HepG2 (cell line): ENCODE measurements around the gene RPS19. TPM values are rescaled to one million over a fixed set of nuclear protein-coding genes. Genes with fewer than 3 reads are reported as not detected.

Experiments used
- ATAC-seq: fragments of 200-7000 bp; cut with Tn5 transposase; 3 replicates; pipeline ENCODE4 v1.9.1; 2020; ENCODE audit warnings: mild to moderate bottlenecking, moderate library complexity
- BruUV-seq: library from RNA; stranded (reverse); fragments of 400-500 nt; replicated peaks from 2 replicates; lab custom pipeline; 2021; lab: Mats Ljungman, UMichigan
- CTCF ChIA-PET: fragments of 300-600 bp; formaldehyde crosslinking; extraction: SDS; loops from one replicate; lab custom pipeline; 2021; ENCODE audit warnings: low total read pairs, inconsistent platforms, low intra/inter-chr PET ratio; lab: Yijun Ruan, JAX
- POLR2A ChIA-PET: fragments of 350-600 bp; sonication (Branson Sonifier 250); formaldehyde crosslinking; loops from one replicate; lab custom pipeline; 2020; ENCODE audit warnings: antibody characterized with exemption, inconsistent platforms; lab: Yijun Ruan, JAX
- DNase-seq: peaks from one replicate; pipeline ENCODE4 v3.0.0-alpha.2; 2015; ENCODE audit warnings: low spot score
- FAIRE-seq: peaks from 3 replicates; lab custom pipeline; 2011; peaks lifted over from hg19 to GRCh38; lab: Jason Lieb, UNC
- H2AFZ ChIP-seq: one replicate; pipeline ENCODE4 v1.6.1; 2011; ENCODE audit warnings: low read length, inconsistent platforms
- H3K27ac ChIP-seq: fragments of 300-600 bp; 3 replicates; pipeline ENCODE4 v1.8.0; 2011; ENCODE audit warnings: mixed run types, mild to moderate bottlenecking, mixed read lengths, low read length, inconsistent platforms; ENCODE audit not compliant: insufficient read depth; ENCODE audit errors: extremely low read length
- H3K27me3 ChIP-seq, 2 experiments: fragments of 200-600 bp in 1 of 2; 2 replicates in 1 of 2; 3 replicates in 1 of 2; pipeline versions ENCODE4 v1.6.0 to v1.8.0; 2011; ENCODE audit warnings: low read length in 2 of 2, mild to moderate bottlenecking in 2 of 2, moderate library complexity in 2 of 2, inconsistent platforms in 1 of 2; ENCODE audit not compliant: insufficient read depth in 2 of 2, control insufficient read depth in 1 of 2
- H3K36me3 ChIP-seq, 2 experiments: fragments of 200-600 bp in 1 of 2; replicated peaks in 1 of 2; 2 replicates in 1 of 2; 3 replicates in 1 of 2; pipeline versions ENCODE4 v1.5.1 to v1.8.0; 2011; ENCODE audit warnings: low read length in 2 of 2, inconsistent platforms in 1 of 2; ENCODE audit not compliant: insufficient read depth in 2 of 2, control insufficient read depth in 1 of 2
- H3K4me1 ChIP-seq: 2 replicates; pipeline ENCODE4 v1.5.1; 2012; ENCODE audit warnings: low read length, inconsistent platforms; ENCODE audit not compliant: insufficient read depth
- H3K4me2 ChIP-seq: 2 replicates; pipeline ENCODE4 v1.6.0; 2011; ENCODE audit warnings: low read depth, low read length, inconsistent platforms
- H3K4me3 ChIP-seq, 3 experiments: fragments of 200-600 bp in 1 of 3; sonication (generic), shearing (Covaris generic) in 1 of 3; replicated peaks in 1 of 3; 2 replicates each; pipeline ENCODE4 v1.5.1; 2011 to 2016; ENCODE audit warnings: low read length in 3 of 3, inconsistent platforms in 2 of 3, low read depth in 2 of 3, mild to moderate bottlenecking in 2 of 3, control low read depth in 1 of 3, mixed read lengths in 1 of 3; ENCODE audit not compliant: insufficient read depth in 1 of 3
- H3K79me2 ChIP-seq: one replicate; pipeline ENCODE4 v1.6.1; 2011; ENCODE audit warnings: low read length, inconsistent platforms; ENCODE audit not compliant: insufficient read depth
- H3K9ac ChIP-seq: 2 replicates; pipeline ENCODE4 v1.6.0; 2011; ENCODE audit warnings: mild to moderate bottlenecking, low read depth, low read length, inconsistent platforms; ENCODE audit not compliant: insufficient read depth
- H3K9me3 ChIP-seq: 2 replicates; pipeline ENCODE4 v1.5.1; 2012; ENCODE audit warnings: mild to moderate bottlenecking, low read length
- H4K20me1 ChIP-seq: 2 replicates; pipeline ENCODE4 v1.6.0; 2011; ENCODE audit warnings: inconsistent platforms, mild to moderate bottlenecking, low read length, moderate library complexity; ENCODE audit not compliant: insufficient read depth
- DRAP1 ChIP-seq: IDR thresholded peaks from 2 replicates; pipeline ENCODE4 v1.6.1; 2016; ENCODE audit warnings: missing genetic modification reagents, missing compliant biosample characterization
- GZF1 ChIP-seq: sonication (generic); formaldehyde crosslinking; IDR thresholded peaks from 2 replicates; pipeline ENCODE4 v1.5.1; 2020; ENCODE audit warnings: mild to moderate bottlenecking, missing genetic modification reagents
- IRF9 ChIP-seq: sonication (generic); formaldehyde crosslinking; IDR thresholded peaks from 2 replicates; pipeline ENCODE4 v1.8.0; 2022; ENCODE audit warnings: missing genetic modification reagents, mild to moderate bottlenecking, borderline replicate concordance
- MNT ChIP-seq: fragments of 450-650 bp; IDR thresholded peaks from 2 replicates; pipeline ENCODE4 v1.6.1; 2016
- MXI1 ChIP-seq: IDR thresholded peaks from 3 replicates; pipeline ENCODE4 v1.6.1; 2012; ENCODE audit warnings: low read depth, low read length, inconsistent platforms, borderline replicate concordance
- NKX3-1 ChIP-seq: sonication (generic); formaldehyde crosslinking; IDR thresholded peaks from 2 replicates; pipeline ENCODE4 v1.5.0; 2020; ENCODE audit warnings: missing genetic modification reagents
- PAXIP1 ChIP-seq: sonication (generic); formaldehyde crosslinking; conservative IDR thresholded peaks from 2 replicates; pipeline ENCODE4 v1.4.0; 2020; ENCODE audit warnings: mild to moderate bottlenecking, missing genetic modification reagents, moderate library complexity
- PRPF4 ChIP-seq: fragments of 200-400 bp; formaldehyde crosslinking; IDR thresholded peaks from 2 replicates; pipeline ENCODE4 v1.6.1; 2016; ENCODE audit warnings: low read length, low read depth; ENCODE audit not compliant: poor library complexity, severe bottlenecking
- SMAD9 ChIP-seq: sonication (generic); formaldehyde crosslinking; IDR thresholded peaks from 2 replicates; pipeline ENCODE4 v1.5.1; 2020; ENCODE audit warnings: mild to moderate bottlenecking, missing genetic modification reagents
- ZKSCAN5 ChIP-seq: sonication (generic); formaldehyde crosslinking; IDR thresholded peaks from 2 replicates; pipeline ENCODE4 v1.5.1; 2020; ENCODE audit warnings: mild to moderate bottlenecking, missing genetic modification reagents
- ZNF10 ChIP-seq: sonication (generic); formaldehyde crosslinking; IDR thresholded peaks from 2 replicates; pipeline ENCODE4 v1.4.0; 2020; ENCODE audit warnings: mild to moderate bottlenecking, low read depth, missing genetic modification reagents, borderline replicate concordance
- ZNF180 ChIP-seq: sonication (generic); formaldehyde crosslinking; IDR thresholded peaks from 2 replicates; pipeline ENCODE4 v1.4.0; 2020; ENCODE audit warnings: low read depth, missing genetic modification reagents, borderline replicate concordance
- ZNF235 ChIP-seq: sonication (generic); formaldehyde crosslinking; IDR thresholded peaks from 2 replicates; pipeline ENCODE4 v1.8.1; 2023; ENCODE audit warnings: mild to moderate bottlenecking, missing genetic modification reagents, borderline replicate concordance
- ZNF333 ChIP-seq: sonication (generic); formaldehyde crosslinking; IDR thresholded peaks from 2 replicates; pipeline ENCODE4 v1.4.0; 2020; ENCODE audit warnings: mild to moderate bottlenecking, missing genetic modification reagents, borderline replicate concordance
- ZNF607 ChIP-seq: sonication (generic); formaldehyde crosslinking; IDR thresholded peaks from 2 replicates; pipeline ENCODE4 v1.5.1; 2020; ENCODE audit warnings: missing genetic modification reagents, mild to moderate bottlenecking, borderline replicate concordance
- ZNF770 ChIP-seq: sonication (generic); formaldehyde crosslinking; IDR thresholded peaks from 2 replicates; pipeline ENCODE4 v1.5.0; 2020; ENCODE audit warnings: mild to moderate bottlenecking, missing genetic modification reagents
- ZSCAN31 ChIP-seq: sonication (generic); formaldehyde crosslinking; IDR thresholded peaks from 2 replicates; pipeline ENCODE4 v1.5.0; 2020; ENCODE audit warnings: low read depth, mild to moderate bottlenecking, missing genetic modification reagents
- WGBS: methylation state at CpG from one replicate; pipeline ENCODE4 v1.1.6; 2017; ENCODE audit warnings: low lambda C conversion rate; 5-methylcytosine and 5-hydroxymethylcytosine counted together
- in situ Hi-C: cut with HindIII; loops from 2 replicates; pipeline ENCODE4 v1.10.0; 2017; ENCODE audit warnings: low pct_unique_long_range_greater_than_20kb; ENCODE audit not compliant: extremely low pct_ligation_motif_present
- intact Hi-C: fragments of 100-400 bp; cut with micrococcal nuclease; formaldehyde crosslinking; loops from one replicate; pipeline ENCODE4 v1.10.0; 2022; ENCODE audit not compliant: unreplicated experiment
- polyA plus RNA-seq, 8 experiments: library from polyadenylated mRNA; depleted of rRNA in 3 of 8; stranded (reverse) in 7 of 8; unstranded in 1 of 8; fragments of >200 nt; fragmentation: Illumina TruSeq in 4 of 8; extraction: Trizol in 4 of 8; gene quantifications; 2 replicates each; pipeline versions ENCODE4 v1.2.1 to v1.2.3, GENCODE V29; 2011 to 2016; ENCODE audit warnings: low read depth in 4 of 8, missing spikeins in 1 of 8, mixed read lengths in 1 of 8; ENCODE audit not compliant: insufficient read depth in 1 of 8
- total RNA-seq, 5 experiments: library from RNA; depleted of rRNA; stranded (reverse); fragments of >200 nt; fragmentation: Illumina TruSeq; extraction: Trizol; gene quantifications; 2 replicates each; pipeline ENCODE4 v1.2.3, GENCODE V29; 2016; ENCODE audit warnings: low read depth in 1 of 5

RPS19 gene
- total and polyA plus RNA-seq, 2 of the 13 experiments (the other 11 are each of a cell fraction or from before 2014, with no cell fraction given), result 1,983 to 4,758 TPM

- ChIA-PET CTCF (no interaction called here), POLR2A (no interaction called here)
- no peaks in the 10 kb centered on the region for H4K20me1 ChIP-seq
- H3K27ac ChIP-seq, result no peak overlapping the region
- no peak for FAIRE-seq
- H3K79me2 ChIP-seq, result peaks cover 12% of the 10 kb centered on the region
- H2AFZ ChIP-seq, result no peak overlapping the region
- H3K36me3 ChIP-seq, result peaks cover 10 to 26% of the 10 kb centered on the region in 2 experiments
- in situ Hi-C loops, result no loop called here
- H3K27me3 ChIP-seq, result no peaks in the 10 kb centered on the region
- H3K9ac ChIP-seq, result no peak overlapping the region
- no peak for DNase-seq
- no peak overlapping the region for H3K4me2 ChIP-seq
- no peak for ATAC-seq
- no TSS peak for BruUV-seq
- intact Hi-C loops, result no loop called here
- peaks cover 35% of the 10 kb centered on the region for H3K4me1 ChIP-seq
- 94% methylated on average over 4 of the region's 4 CpGs for WGBS
- H3K9me3 ChIP-seq, result no peaks in the 10 kb centered on the region
- no peak overlapping the region for H3K4me3 ChIP-seq
- TF ChIP-seq DRAP1 (CRISPR knock-in tag) (no peak), MNT (no peak), ZNF333 (no peak), GZF1 (CRISPR knock-in tag) (no peak), ZNF235 (no peak), SMAD9 (CRISPR knock-in tag) (no peak), PRPF4 (no peak), ZNF10 (CRISPR knock-in tag) (no peak), MXI1 (no peak), NKX3-1 (no peak), IRF9 (CRISPR knock-in tag) (no peak), ZNF607 (no peak), ZNF180 (CRISPR knock-in tag) (no peak), ZSCAN31 (CRISPR knock-in tag) (no peak), PAXIP1 (CRISPR knock-in tag) (no peak), ZNF770 (CRISPR knock-in tag) (no peak), ZKSCAN5 (CRISPR knock-in tag) (no peak)
Observed at GRCh38 chr19:41890936-41891335, 30.9 kb downstream of the RPS19 start.
